H9 (cell line): ENCODE data around the gene DGKE. TPM values are rescaled to one million over a fixed set of nuclear protein-coding genes. Genes with fewer than 3 reads are reported as not detected.

Experiments used
- DNase-seq: peaks from one replicate; pipeline ENCODE4 v3.0.0-alpha.2; 2017
- H2AFZ ChIP-seq: one replicate; pipeline ENCODE4 v1.6.1; 2013; ENCODE audit warnings: mild to moderate bottlenecking, low read length, control low read depth, moderate library complexity
- H2AK5ac ChIP-seq: 2 replicates; pipeline ENCODE4 v1.6.1; 2013; ENCODE audit warnings: low read length, control low read depth, mixed read lengths; ENCODE audit not compliant: insufficient read length
- H2BK120ac ChIP-seq: one replicate; pipeline ENCODE4 v1.6.1; 2013; ENCODE audit warnings: low read depth, mild to moderate bottlenecking, low read length, control low read depth, inconsistent platforms; ENCODE audit not compliant: poor library complexity, severe bottlenecking
- H2BK12ac ChIP-seq: 2 replicates; pipeline ENCODE4 v1.6.1; 2013; ENCODE audit warnings: low read length, control low read depth, mixed read lengths, low read depth; ENCODE audit not compliant: insufficient read length
- H2BK15ac ChIP-seq: 2 replicates; pipeline ENCODE4 v1.6.1; 2013; ENCODE audit warnings: low read depth, low read length, control low read depth
- H2BK20ac ChIP-seq: one replicate; pipeline ENCODE4 v1.6.1; 2013; ENCODE audit warnings: low read depth, mild to moderate bottlenecking, low read length, control low read depth, inconsistent platforms; ENCODE audit not compliant: poor library complexity, severe bottlenecking
- H2BK5ac ChIP-seq: 2 replicates; pipeline ENCODE4 v1.6.1; 2013; ENCODE audit warnings: low read length, control low read depth, mixed read lengths; ENCODE audit not compliant: insufficient read length
- H3K14ac ChIP-seq: 2 replicates; pipeline ENCODE4 v1.6.1; 2013; ENCODE audit warnings: low read length, control low read depth; ENCODE audit not compliant: insufficient read depth
- H3K18ac ChIP-seq: 2 replicates; pipeline ENCODE4 v1.6.1; 2013; ENCODE audit warnings: low read depth, mild to moderate bottlenecking, mixed read lengths, low read length, control low read depth; ENCODE audit not compliant: insufficient read length
- H3K23ac ChIP-seq: 2 replicates; pipeline ENCODE4 v1.6.1; 2013; ENCODE audit warnings: low read length, control low read depth, mixed read lengths, low read depth; ENCODE audit not compliant: insufficient read length
- H3K23me2 ChIP-seq: 2 replicates; pipeline ENCODE4 v1.6.1; 2013; ENCODE audit warnings: low read depth, mild to moderate bottlenecking, mixed read lengths, low read length, control low read depth; ENCODE audit not compliant: insufficient read length, poor library complexity, severe bottlenecking
- H3K27ac ChIP-seq: 2 replicates; pipeline ENCODE4 v1.5.1; 2013; ENCODE audit warnings: low read length, control low read depth, mixed read lengths, low read depth; ENCODE audit not compliant: insufficient read length
- H3K27me3 ChIP-seq: 2 replicates; pipeline ENCODE4 v1.6.1; 2013; ENCODE audit warnings: low read length, control low read depth, inconsistent platforms; ENCODE audit not compliant: insufficient read depth
- H3K4ac ChIP-seq: 2 replicates; pipeline ENCODE4 v1.6.1; 2013; ENCODE audit warnings: low read depth, mild to moderate bottlenecking, control low read depth, inconsistent platforms, low read length, moderate library complexity
- H3K4me1 ChIP-seq: 2 replicates; pipeline ENCODE4 v1.6.1; 2013; ENCODE audit warnings: low read length, control low read depth, inconsistent platforms; ENCODE audit not compliant: insufficient read depth
- H3K4me2 ChIP-seq: 2 replicates; pipeline ENCODE4 v1.6.1; 2013; ENCODE audit warnings: low read length, control low read depth, mixed read lengths; ENCODE audit not compliant: insufficient read length, insufficient read depth
- H3K56ac ChIP-seq: 2 replicates; pipeline ENCODE4 v1.6.1; 2013; ENCODE audit warnings: low read depth, mild to moderate bottlenecking, mixed read lengths, low read length, control low read depth; ENCODE audit not compliant: insufficient read length
- H3K79me1 ChIP-seq: 2 replicates; pipeline ENCODE4 v1.6.1; 2013; ENCODE audit warnings: low read depth, mild to moderate bottlenecking, moderate library complexity, low read length, control low read depth, inconsistent platforms; ENCODE audit not compliant: insufficient read depth, poor library complexity, severe bottlenecking
- H3K79me2 ChIP-seq: 2 replicates; pipeline ENCODE4 v1.6.1; 2013; ENCODE audit warnings: low read length, control low read depth, inconsistent platforms; ENCODE audit not compliant: insufficient read depth
- H3K9ac ChIP-seq: 2 replicates; pipeline ENCODE4 v1.6.1; 2013; ENCODE audit warnings: low read length, control low read depth, mixed read lengths; ENCODE audit not compliant: insufficient read length; ENCODE audit errors: extremely low read depth
- H3K9me3 ChIP-seq: one replicate; pipeline ENCODE4 v1.6.1; 2013; ENCODE audit warnings: low read depth, low read length, inconsistent platforms; ENCODE audit not compliant: control insufficient read depth
- H3T11ph ChIP-seq: one replicate; pipeline ENCODE4 v1.6.1; 2013; ENCODE audit warnings: mild to moderate bottlenecking, low read length, control low read depth, inconsistent platforms
- H4K20me1 ChIP-seq: one replicate; pipeline ENCODE4 v1.6.1; 2013; ENCODE audit not compliant: control insufficient read depth, insufficient read length, insufficient read depth
- H4K5ac ChIP-seq: 2 replicates; pipeline ENCODE4 v1.6.1; 2013; ENCODE audit warnings: low read depth, mild to moderate bottlenecking, mixed read lengths, low read length, control low read depth; ENCODE audit not compliant: insufficient read length
- H4K8ac ChIP-seq: replicated peaks from 2 replicates; pipeline ENCODE4 v1.6.1; 2013; ENCODE audit warnings: low read length, control low read depth, mixed read lengths, low read depth; ENCODE audit not compliant: insufficient read length
- H4K91ac ChIP-seq: 2 replicates; pipeline ENCODE4 v1.6.1; 2013; ENCODE audit warnings: low read depth, mild to moderate bottlenecking, moderate library complexity, mixed read lengths, low read length, control low read depth; ENCODE audit not compliant: insufficient read length
- H3K27ac Mint-ChIP-seq, 3 experiments: 2 replicates in 2 of 3; 3 replicates in 1 of 3; pipeline ENCODE4 v1.8.0; 2020 to 2021; ENCODE audit warnings: mixed read lengths in 3 of 3, mild to moderate bottlenecking in 1 of 3, moderate library complexity in 1 of 3
- H3K27me3 Mint-ChIP-seq: 2 replicates; pipeline ENCODE4 v1.8.0; 2021; ENCODE audit warnings: low read depth, mild to moderate bottlenecking, moderate library complexity, mixed read lengths
- H3K36me3 Mint-ChIP-seq, 3 experiments: 2 replicates in 2 of 3; 3 replicates in 1 of 3; pipeline ENCODE4 v1.8.0; 2020 to 2021; ENCODE audit warnings: low read depth in 3 of 3, mixed read lengths in 3 of 3; ENCODE audit not compliant: insufficient read depth in 1 of 3
- H3K4me1 Mint-ChIP-seq, 2 experiments: 2 replicates each; pipeline ENCODE4 v1.8.0; 2020; ENCODE audit warnings: mixed read lengths in 2 of 2
- H3K4me3 Mint-ChIP-seq, 2 experiments: 2 replicates in 1 of 2; 3 replicates in 1 of 2; pipeline ENCODE4 v1.8.0; 2020 to 2021; ENCODE audit warnings: mild to moderate bottlenecking in 2 of 2, mixed read lengths in 2 of 2, moderate library complexity in 1 of 2
- H3K9me3 Mint-ChIP-seq, 2 experiments: 2 replicates in 1 of 2; 3 replicates in 1 of 2; pipeline ENCODE4 v1.8.0; 2020; ENCODE audit warnings: mild to moderate bottlenecking in 2 of 2, mixed read lengths in 2 of 2, moderate library complexity in 1 of 2
- WGBS: extraction: QIAGEN DNeasy Blood & Tissue Kit; methylation state at CpG from one replicate; pipeline ENCODE4 v1.1.7; 2013; ENCODE audit warnings: missing lambda C conversion rate, low lambda C conversion rate, mixed read lengths; ENCODE audit not compliant: insufficient read length; ENCODE audit errors: extremely low coverage; 5-methylcytosine and 5-hydroxymethylcytosine counted together
- total RNA-seq: library from RNA; stranded (reverse); gene quantifications from 2 replicates; pipeline ENCODE4 v1.2.1, GENCODE V29; 2021
- TF ChIP-seq, protein P1 (sequence below): fragments of 200-600 bp; sonication (generic); conservative IDR thresholded peaks from 3 replicates; pipeline ENCODE4 v1.8.0; 2021; ENCODE audit warnings: antibody characterized with exemption, mild to moderate bottlenecking

DGKE gene
- total RNA-seq, 1 experiment from 2014 or later, result 4.9 TPM

DNA sequence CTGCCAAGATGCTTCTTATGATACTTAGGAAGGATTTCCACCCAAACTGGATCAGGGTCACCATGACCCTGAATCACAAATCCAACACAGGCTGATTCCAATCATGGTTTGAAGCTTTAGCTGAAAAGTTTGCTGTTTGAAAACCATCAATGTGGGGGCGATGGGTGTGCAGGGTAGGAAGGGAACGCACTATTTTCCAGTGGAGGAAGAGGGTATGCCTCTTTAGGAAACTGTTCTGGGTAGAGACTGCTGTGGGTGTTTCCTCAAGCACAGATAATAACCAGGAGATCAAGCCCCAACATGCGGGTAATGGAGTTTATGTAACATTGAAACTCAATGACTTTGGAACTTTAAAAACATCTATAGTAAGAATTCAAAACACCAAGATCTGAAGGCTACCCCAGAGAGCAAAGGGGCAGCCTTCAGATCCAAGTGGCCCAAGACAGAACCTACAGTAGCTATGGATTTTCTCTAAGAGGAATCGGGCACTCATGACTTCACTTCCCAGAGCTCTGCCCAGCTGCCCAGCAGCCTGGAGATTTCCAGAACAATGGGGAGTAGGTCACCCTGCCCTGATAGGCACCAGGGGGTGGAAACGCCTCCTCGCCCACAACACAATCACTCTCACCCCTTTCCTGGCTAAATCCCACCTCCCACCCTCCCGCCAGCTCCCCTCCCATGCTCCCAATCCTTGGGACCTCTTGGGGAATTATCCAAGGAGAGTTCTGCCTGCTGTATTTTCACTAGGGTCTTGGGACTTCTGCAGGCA is 57.1 kb downstream of the DGKE start:
- Histone ChIP-seq H3K23me2 (no peaks in the 10 kb centered on the region), H3K79me1 (no peaks in the 10 kb centered on the region), H4K8ac (no peak overlapping the region), H3K27ac (no peak overlapping the region), H3K18ac (no peak overlapping the region), H4K20me1 (no peaks in the 10 kb centered on the region), H3K23ac (no peak overlapping the region), H3T11ph (no peak overlapping the region), H3K9ac (no peak overlapping the region), H2BK12ac (no peak overlapping the region), H2BK20ac (no peak overlapping the region), H3K9me3 (peaks cover 12% of the 10 kb centered on the region), H2BK120ac (no peak overlapping the region), H2BK15ac (no peak overlapping the region), H4K91ac (no peak overlapping the region), H3K4me2 (no peak overlapping the region), H3K14ac (no peak overlapping the region), H4K5ac (no peak overlapping the region), H3K27me3 (no peaks in the 10 kb centered on the region), H2BK5ac (no peak overlapping the region), H3K79me2 (no peaks in the 10 kb centered on the region), H3K56ac (no peak overlapping the region), H2AK5ac (no peak overlapping the region), H2AFZ (no peak overlapping the region), H3K4ac (no peak overlapping the region), H3K4me1 (no peaks in the 10 kb centered on the region)
- no peaks in the 10 kb centered on the region for H3K27me3 Mint-ChIP-seq
- H3K4me3 Mint-ChIP-seq, result no peak overlapping the region
- peaks cover 50 to 88% (median 56%) of the 10 kb centered on the region in 3 experiments for H3K36me3 Mint-ChIP-seq
- TF ChIP-seq, protein P1, sequence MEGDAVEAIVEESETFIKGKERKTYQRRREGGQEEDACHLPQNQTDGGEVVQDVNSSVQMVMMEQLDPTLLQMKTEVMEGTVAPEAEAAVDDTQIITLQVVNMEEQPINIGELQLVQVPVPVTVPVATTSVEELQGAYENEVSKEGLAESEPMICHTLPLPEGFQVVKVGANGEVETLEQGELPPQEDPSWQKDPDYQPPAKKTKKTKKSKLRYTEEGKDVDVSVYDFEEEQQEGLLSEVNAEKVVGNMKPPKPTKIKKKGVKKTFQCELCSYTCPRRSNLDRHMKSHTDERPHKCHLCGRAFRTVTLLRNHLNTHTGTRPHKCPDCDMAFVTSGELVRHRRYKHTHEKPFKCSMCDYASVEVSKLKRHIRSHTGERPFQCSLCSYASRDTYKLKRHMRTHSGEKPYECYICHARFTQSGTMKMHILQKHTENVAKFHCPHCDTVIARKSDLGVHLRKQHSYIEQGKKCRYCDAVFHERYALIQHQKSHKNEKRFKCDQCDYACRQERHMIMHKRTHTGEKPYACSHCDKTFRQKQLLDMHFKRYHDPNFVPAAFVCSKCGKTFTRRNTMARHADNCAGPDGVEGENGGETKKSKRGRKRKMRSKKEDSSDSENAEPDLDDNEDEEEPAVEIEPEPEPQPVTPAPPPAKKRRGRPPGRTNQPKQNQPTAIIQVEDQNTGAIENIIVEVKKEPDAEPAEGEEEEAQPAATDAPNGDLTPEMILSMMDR, result no peak
- peaks cover 16 to 25% of the 10 kb centered on the region in 2 experiments for H3K4me1 Mint-ChIP-seq
- H3K27ac Mint-ChIP-seq, result peak overlapping the region in 1 of 3 experiments; percentile 37; a peak in 1 of 7 replicates
- WGBS, result no CpG with 5 or more reads among the region's 7 CpGs
- peaks cover 17 to 25% of the 10 kb centered on the region in 2 experiments for H3K9me3 Mint-ChIP-seq
- no peak for DNase-seq
